ENCODE data around the gene GLRA3.
"Not testable (repeated sequence)": the region's sequence is repeated elsewhere in the genome, so short reads cannot be mapped to it uniquely, and the experiment has no call there.

GLRA3 gene

GRCh38 chr4:174808836-174809235 is 20.2 kb downstream of the GLRA3 start:
- DNase-seq, result no peak

DNA sequence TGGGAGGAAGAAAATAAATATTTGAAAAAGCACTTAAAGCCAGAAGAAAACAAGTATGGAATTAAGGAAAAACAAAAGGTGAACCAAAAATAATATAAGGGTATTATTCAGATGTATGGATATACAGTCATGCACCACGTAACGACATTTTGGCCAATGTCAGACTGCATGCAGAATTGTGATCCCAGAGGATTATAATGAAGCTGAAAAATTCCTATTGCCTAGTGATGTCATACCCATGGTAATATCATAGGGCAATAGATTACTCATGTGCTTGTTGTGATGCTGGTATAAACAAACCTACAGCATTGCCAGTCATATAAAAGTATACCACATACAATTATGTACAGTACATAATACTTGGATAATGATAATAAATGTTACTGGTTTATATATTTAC is 20.9 kb downstream of the GLRA3 start:
- no peak for DNase-seq

DNA sequence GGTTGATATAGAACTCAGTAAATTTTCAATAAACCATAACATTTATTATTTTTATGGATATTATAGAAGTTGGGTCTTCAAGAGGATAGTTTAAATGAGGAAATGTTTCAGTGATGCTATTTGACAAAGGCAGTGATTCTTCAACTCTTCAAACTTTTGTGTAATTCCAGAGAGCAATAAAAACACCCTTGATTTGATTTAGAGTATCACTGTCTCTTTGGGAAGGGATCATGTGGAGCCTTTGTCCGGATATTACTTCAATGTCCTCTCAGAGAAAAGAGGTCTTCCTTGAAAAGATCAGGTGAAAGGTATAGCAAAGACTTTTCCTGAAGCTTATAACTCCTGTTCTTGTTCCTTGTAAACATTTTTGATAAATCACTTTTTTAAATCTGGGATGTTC is 23.3 kb downstream of the GLRA3 start:
- no peak for DNase-seq

DNA sequence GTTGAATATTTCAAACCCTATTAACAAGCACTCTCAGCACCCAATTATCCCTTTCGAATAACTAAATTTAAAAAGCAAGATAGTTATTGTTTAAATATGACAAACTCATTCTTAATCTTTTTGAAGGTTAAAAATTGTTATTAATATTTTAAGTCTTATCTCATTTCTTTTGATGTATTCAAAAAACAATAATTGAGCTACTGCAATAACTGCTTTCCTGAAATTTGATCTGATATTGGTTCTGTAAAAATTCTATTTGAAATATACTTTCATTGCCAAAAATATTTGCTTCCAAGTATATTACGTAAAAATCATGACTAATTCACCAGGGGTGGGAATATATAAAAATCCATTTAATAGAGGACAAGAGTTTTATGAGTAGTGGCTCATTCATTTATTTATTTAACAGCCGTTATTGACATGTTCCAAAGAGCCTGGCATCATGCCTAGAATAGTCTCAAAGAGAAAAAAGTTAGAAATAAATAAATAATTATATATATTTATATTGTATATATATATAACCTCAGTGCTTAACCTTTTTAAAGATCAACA is 34.4 kb downstream of the GLRA3 start:
- no peak for DNase-seq

DNA sequence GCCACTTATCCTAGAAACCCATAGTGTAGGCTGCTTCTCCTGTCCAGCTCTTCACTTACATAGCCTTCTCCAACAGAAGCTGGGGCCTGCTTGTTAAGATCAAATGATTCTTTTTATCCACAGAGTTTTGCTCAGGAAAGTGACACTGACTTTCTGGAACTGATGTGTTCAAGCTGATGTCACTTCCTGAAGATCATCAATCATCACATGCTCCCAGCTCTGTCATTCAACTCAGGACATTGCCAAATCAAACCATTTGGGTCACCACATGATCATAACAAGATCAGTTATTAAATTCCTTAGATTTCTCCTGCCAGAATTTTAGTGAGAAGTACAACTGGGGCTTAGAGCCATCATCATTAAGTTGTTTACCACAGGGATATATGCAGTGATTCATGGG is 39.4 kb downstream of the GLRA3 start:
- no peak for DNase-seq

DNA sequence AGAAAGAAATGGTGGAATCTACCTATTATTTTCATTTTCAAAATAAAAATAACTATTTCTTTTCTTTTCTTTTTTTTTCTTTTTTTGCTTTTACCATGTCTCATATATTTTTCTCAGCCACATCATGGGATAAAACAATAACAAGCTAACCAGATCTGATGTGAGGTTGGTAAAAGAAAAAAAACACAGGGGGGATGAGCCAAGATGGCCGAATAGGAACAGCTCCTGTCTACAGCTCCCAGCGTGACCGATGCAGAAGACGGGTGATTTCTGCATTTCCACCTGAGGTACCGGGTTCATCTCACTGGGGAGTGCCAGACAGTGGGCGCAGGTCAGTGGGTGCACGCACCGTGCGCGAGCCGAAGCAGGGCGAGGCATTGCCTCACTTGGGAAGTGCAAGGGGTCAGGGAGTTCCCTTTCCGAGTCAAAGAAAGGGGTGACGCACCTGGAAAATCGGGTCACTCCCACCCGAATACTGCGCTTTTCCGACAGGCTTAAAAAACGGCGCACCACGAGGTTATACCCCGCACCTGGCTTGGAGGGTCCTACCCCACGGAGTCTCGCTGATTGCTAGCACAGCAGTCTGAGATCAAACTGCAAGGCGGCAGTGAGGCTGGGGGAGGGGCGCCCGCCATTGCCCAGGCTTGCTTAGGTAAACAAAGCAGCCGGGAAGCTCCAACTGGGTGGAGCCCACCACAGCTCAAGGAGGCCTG is 50.6 kb downstream of the GLRA3 start:
- not testable (repeated sequence) for DNase-seq

DNA sequence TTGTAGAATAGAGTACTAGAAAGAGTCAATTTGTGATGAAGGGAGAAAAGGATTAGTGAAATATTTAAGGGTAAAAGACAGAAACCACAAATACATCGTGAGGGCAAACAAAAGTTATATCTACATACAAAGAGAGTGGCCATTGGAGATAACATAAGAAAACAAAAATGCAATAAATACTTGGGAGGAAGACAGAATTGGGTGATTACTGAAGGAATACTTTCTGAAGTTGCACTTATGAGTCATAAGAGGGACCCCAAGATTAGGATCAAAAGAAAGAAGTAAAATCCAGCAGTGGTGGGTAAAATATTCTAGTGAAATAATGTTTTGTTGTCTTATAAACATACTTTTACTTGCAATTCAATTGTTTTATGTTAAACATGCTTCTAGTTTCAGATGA is 53.7 kb downstream of the GLRA3 start:
- DNase-seq, result no peak

- DNase-seq, result no peak
Observed at GRCh38 chr4:174764105-174764729, 64.8 kb downstream of the GLRA3 start.

DNA sequence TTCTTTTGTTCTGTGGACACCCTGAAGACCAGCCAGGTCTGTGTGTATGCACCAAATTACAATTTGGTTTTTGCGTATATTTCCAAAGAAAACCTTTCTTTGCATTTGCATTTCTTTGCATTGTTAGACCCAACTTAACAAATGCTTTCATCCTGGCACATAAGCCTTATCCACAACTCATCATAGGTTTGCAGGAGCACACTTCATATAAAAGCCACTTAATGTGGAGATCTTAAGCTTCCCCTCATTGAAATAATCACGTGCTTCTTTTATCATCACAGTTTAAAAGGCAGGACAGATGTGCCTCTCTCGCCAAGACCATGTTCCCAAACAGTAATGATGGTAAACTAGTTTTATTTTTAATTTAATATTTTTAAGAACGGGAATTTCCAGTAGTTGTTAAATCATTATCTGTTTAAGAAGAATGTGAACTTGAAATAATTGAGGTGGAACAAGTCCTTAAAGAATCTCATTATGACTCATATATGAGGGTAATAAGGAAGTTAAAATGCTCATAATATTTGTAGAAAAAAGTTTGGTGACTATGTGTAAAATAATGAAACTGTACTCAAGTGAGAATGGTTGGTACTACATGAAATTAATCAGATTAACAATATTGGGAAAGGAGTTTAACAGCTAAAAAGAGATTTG is 65.5 kb downstream of the GLRA3 start:
- DNase-seq, result no peak

DNA sequence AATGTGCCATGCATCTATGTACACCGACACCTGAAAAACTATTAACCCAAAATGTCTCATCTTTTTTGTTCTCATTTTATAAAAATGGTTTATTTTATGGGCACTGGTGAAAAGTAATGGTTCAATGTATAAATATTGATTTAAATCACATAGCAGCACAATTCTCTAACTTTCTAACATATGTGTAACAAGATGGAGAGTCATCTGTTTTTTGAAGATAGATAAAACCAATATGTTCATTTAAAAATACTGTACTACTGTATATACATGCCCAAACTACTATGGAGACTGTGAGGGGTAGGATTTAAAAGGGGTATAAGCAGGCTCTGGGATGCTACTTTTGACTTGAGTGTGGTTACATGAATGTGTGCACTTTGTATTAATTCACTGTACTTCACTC is 67.6 kb downstream of the GLRA3 start:
- no peak for DNase-seq

- DNase-seq, result no peak
Observed at GRCh38 chr4:174757736-174758135, 71.3 kb downstream of the GLRA3 start.

DNA sequence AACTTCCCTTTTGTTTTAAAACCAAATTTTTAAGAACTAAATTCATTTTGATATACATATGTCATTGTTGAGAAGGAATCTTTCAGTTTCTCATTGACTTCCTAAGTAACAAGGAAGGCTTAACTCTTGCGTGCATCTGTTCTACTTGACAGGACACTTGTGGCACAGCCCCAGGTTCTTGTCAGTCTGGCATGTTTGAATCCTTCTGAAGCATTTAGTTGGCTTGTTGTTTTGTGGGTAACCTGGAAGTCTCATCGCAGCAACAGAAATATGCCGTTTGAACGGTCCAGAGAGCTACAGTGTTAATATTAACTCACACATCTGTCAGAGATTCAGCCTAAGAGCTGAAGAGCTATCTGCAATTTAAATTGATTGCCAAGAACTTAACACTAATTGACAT is 76.0 kb downstream of the GLRA3 start:
- no peak for DNase-seq

DNA sequence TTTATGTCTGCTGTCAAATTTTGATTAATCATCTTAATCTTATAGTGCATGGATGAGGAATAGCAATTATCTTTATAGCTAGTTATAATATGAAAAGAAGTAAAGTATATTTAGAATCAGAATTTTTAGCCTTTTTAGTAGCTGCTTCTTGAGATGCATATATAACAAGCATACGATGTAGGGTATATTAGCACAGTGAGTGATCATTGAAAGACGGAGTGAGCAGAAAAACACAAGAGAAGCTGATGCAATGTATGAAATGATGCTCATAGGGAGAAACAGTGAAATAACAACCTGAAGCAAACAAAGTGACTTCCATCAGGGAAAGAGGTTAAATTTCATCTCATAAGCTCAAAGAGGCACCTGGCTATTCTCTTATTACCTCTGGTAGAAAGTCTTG is 77.0 kb downstream of the GLRA3 start:
- no peak for DNase-seq

DNA sequence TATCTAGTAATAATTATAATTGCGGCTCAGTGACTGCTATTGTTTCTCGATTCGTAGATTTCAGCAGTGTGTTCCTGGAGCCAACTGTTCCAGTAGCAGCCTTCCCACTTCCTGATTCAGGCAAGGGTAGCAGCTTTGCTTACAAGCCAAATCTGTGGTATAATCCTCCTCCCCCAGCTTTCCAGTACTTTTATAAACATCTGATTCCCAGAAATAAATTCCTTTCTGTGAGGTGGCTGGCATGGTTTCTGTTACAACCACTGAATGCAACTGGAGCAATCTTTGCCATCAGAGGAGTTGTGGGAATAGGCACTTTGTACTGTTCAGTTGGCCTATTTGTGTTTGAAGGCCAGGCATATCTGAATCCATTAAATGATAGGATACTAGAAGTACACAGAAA is 80.0 kb downstream of the GLRA3 start:
- no peak for DNase-seq

DNA sequence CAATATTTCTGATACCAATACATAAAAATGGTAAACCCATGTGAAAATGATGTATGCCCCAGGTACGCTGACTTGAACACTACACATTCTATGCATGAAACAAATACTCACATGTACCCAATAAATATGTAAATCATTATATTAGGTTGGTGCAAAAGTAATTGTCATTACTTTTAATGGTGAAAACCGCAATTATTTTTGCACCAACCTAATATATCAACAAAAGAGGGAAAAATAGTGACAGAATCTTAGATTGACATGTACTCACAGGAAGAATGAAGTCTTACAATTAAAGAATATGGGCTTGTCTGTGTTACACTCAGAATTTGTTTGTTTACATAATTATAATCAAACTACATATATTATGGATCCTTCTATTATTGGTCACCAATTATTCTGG is 82.3 kb downstream of the GLRA3 start:
- no peak for DNase-seq

- no peak for DNase-seq
Observed at GRCh38 chr4:174742561-174742960, 86.5 kb downstream of the GLRA3 start.

GRCh38 chr4:174739576-174739975 is 89.5 kb downstream of the GLRA3 start:
- no peak for DNase-seq

- DNase-seq, result no peak
Observed at GRCh38 chr4:174734181-174734580, 94.9 kb downstream of the GLRA3 start.

DNA sequence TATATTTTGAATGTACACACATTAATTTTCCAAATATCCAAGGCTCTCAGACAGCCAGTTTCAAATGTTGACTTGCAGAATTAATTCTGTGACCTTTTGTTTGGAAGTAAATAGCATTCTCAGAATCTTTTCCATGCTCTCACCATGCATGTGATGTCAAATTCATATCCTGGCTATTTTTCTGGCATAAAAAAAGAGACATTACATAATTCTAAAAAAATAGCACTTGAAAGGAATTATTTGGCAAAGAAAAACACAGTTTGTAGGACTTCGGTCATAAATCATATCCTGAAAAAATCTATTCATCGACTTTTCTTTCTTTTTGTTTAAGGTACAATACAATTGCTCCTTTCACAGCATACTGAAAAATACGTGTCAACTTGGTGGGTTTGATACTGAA is 111.2 kb downstream of the GLRA3 start:
- DNase-seq, result no peak

- no peak for DNase-seq
Observed at GRCh38 chr4:174716986-174717770, 111.9 kb downstream of the GLRA3 start.

DNA sequence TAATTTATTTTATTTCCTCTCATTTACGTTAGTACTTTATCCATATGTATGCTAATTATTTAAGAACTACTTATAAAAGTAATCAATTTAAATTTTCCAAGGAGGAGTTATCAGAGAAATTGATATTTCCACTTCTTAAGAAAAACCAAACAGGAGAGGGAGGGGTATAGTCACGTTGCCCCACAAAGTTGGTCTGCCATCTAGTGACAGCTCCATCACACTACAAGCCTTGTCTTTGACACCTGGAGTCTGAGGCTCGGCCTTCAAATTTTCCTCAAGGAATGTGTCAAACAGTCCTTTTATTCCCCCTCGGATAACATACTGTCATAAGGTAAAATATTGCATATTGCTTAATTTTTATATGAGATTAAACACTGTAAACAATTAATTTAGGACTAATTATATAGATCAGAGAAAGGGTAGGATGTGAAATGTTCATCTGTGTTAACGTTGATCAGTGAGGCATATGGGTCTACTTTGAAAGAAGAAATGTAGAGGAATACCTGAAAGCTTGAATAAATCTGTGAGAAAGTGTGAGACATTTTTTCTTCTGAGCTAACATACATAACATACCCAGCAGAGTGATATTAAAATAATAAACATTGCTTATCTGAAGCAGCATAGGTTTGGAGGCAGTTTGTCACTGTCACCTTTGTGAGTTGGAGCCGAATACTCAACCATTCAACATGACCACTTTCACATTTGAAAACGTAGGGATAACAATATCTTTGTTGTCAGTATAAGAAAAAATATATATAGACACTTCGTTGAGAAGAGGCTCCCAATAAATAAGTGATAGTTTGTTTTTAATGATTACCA is 114.4 kb downstream of the GLRA3 start:
- no peak for DNase-seq

GRCh38 chr4:174713821-174714220 is 115.2 kb downstream of the GLRA3 start:
- DNase-seq, result no peak
